ENCODE measurements around the gene AK4.

Gene AK4

GRCh38 chr1:65176591-65176990 lies 28.6 kb downstream of the AK4 start:
- DNase-seq, result no peak

GRCh38 chr1:65177457-65177856 lies 29.5 kb downstream of the AK4 start:
- no peak for DNase-seq

DNA sequence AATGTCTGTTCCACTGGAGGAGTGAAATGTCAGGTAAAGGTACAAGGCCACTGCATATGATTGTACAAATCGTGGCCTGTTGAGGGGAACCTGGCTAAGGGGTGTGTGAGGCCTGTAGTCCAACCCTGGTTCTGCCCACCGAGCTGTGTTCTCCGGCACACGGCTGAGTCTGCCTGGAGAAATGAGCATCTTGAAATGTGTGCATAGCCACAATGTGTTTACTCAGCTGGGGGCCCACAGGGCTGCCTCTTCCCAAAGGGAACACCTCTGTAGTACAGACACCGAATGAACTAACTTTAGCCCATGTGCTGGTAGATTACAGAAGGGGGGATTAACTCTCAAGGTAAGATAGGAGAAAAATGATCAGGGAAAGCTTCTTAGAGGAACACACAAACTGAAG lies 30.2 kb downstream of the AK4 start:
- DNase-seq, result no peak

GRCh38 chr1:65179148-65179547 lies 31.1 kb downstream of the AK4 start:
- DNase-seq, result no peak

GRCh38 chr1:65180977-65181376 lies 33.0 kb downstream of the AK4 start:
- DNase-seq, result no peak

- DNase-seq, result no peak
Observed at GRCh38 chr1:65182658-65183268, 34.8 kb downstream of the AK4 start.

DNA sequence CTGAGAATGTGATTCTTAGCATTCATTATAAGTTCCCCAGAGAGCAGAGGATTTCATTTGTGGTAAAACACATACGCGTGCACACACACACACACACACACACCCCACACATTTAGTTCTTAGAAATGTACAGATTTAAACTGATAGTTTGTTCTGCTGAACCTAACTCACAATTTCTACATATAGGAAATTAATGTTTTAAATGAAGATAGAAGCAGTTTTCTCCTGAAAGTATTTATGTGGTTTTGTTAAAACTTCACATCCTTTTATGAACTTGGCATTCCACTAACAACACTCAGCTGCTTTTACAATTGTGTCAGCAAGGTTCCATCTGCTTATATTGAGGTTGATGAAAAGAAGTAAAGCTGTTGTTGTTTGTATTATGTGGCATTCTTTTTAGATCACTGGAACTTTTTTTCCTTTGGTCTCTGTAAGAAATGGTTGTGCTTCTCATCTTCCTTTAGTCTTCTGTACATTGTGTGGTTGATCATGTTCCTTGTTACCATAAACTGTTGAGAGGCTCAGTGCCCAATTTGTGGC lies 41.6 kb downstream of the AK4 start:
- no peak for DNase-seq

GRCh38 chr1:65190229-65190628 lies 42.2 kb downstream of the AK4 start:
- no peak for DNase-seq

DNA sequence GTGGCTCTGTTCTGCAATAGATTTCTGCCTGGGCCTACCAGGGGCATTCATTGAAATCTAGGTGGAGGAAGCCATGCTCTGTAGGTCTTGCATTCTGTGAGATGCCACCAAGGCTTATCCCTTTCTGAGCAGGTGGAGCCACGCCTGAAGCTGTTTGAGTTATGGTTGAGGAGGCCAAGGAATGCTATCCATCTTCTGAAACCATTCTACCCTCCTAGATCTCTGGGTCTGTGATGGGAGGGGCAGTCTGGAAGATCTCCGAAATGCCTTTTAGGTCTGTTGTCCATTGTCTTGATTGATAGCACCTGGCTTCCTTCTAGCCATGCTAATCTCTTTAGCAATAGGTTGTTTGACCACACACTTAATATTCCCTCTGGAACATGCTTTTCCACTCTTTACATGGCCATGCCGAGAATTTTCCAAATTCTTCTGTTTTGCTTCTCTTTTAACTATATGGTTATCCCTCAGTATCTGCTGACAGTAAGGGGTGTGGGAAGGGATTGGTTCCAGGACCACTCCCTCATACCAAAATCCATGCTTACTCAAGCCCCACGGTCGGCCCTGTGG lies 45.2 kb downstream of the AK4 start:
- no peak for DNase-seq

DNA sequence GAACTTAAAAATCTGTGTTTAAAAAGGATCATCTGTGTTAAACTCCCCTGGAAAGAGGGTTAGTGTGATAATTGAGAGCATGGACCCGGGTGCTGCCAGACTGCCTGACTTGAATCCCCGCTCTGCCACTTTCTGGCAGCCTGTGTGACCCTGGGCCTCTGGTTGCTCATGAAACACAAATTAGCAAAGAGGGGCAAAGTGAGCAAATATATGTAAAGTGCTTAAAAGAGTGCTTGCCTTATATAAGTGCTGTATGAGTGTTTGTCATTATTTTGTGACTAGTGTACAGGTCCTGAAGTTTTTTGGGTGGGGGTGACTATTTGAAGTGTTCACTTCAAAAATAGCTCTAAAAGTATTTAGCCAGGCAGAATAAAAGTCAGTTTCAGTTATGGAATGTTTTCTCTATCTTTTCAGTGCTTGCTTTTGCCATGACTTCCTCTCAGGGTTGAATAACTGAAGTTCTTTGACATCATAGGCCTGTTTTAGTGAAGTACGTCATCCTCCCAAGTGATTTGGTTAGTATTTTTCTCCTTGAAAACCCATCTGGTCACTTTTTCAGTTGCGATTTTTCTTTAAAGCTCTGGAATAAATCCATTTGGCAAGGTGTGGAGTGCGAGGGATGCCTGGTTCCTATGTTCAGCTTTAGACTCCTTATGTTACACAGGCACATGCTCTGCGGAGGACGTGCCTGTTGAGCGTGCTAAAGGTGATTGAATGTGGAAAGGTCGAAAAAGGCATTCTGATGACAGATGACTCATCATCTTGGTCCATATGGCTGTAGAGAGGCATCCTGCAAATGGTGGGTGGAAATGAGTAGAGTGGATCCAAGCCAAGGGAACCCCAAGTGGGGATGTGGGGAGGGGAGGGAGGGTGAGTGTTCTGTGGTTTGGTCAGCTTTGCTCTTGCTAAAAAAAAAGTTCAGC lies 47.8 kb downstream of the AK4 start:
- DNase-seq, result no peak

- no peak for DNase-seq
Observed at GRCh38 chr1:65196926-65197325, 48.9 kb downstream of the AK4 start.

- DNase-seq, result no peak
Observed at GRCh38 chr1:65197636-65198035, 49.6 kb downstream of the AK4 start.

GRCh38 chr1:65198096-65198495 lies 50.1 kb downstream of the AK4 start:
- DNase-seq, result no peak

GRCh38 chr1:65200411-65200810 lies 52.4 kb downstream of the AK4 start:
- no peak for DNase-seq

DNA sequence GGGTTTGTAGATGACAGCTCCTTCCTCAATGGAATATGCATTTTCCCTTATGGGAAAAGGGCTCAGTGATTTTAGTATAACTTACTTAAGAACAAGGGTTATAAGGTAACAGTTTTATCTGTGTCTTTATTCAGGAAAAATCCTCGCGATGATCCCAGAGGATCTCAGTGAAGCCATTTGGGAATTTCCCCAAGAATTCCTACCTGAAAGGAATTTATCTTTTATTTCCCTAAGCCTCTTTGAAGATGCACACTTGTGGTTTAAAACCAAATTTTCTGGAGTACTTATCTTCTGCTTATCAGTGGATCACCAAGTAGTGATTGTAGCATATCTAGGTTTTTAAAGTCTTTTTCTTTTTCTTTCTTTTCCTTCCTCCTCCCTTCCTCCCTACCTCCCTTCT lies 58.8 kb downstream of the AK4 start:
- DNase-seq, result no peak

GRCh38 chr1:65207317-65207716 lies 59.3 kb downstream of the AK4 start:
- no peak for DNase-seq

DNA sequence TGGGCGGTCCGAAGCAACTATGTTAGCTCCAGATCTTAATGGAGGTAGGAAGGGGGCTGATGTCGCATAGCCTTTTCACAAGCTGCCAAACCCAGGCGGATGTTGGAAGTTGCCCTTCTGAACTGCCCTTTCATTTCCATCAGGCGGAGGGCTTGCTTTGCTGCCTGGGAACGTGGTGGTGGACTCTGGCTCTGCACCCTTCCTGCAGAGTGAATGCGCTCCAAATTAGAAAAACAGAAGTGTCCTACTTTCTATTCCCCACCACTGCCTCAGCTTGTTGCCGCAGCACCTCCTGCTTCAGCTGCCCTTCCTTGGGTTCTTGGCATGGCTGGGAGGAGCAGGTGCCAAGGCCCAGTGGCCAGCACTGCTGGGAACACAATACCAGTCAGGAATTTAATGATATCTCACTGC lies 60.6 kb downstream of the AK4 start:
- no peak for DNase-seq

GRCh38 chr1:65209005-65209885 lies 61.2 kb downstream of the AK4 start:
- DNase-seq, result peak; percentile 39

- DNase-seq, result no peak
Observed at GRCh38 chr1:65210325-65210724, 62.3 kb downstream of the AK4 start.

GRCh38 chr1:65211331-65211730 lies 63.3 kb downstream of the AK4 start:
- DNase-seq, result no peak

DNA sequence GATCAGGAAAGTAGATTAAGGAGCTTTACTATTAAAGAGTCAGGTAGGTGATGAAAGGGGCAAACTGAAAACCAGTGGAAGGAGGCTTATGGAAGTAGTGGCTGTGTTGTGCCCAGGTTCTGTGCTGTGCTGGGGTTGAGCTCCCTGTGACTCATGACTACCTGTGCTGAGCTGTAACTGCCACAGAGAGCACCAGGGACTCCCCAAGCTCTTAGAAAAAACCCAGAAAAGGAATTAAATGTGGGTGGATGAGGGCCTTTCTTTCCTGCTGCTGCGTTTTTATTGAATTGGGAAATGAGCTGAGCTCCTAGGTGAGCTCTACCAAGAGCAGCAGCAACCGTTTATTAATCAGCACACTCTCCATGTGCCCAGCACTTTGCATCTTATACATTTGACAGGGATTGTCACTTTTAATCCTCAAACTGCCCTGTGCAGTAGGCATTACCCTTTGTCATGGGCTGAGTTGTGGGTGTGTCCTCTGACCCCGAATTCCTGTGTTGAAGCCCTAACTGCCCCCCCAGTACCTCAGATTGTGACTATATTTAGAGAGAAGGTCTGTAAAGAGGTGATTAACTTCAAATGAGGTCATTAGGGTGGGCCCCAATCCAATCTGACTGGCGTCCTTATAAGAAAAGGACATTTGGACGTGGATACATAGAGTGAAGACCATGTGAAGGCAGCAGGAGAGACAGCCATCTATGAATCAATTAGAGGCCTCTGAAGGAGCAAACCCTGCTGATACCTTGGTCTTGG lies 65.4 kb downstream of the AK4 start:
- peak; percentile 26 for DNase-seq

Data from activated CD4-positive, alpha-beta T cell treated with anti-CD3 and anti-CD28 coated beads, Interleukin-2, Interleukin-6, amounts not matched to agents 100 ng/mL and 50 ng/mL, durations not matched to agents 16 hours and 8 hours (primary cell).